ENCODE data around the gene SLC25A29. TPM values are rescaled to one million over a fixed set of nuclear protein-coding genes. Genes with fewer than 3 reads are reported as not detected.

Gene SLC25A29
- total RNA-seq, 1 experiment from 2014 or later, result 33.9 TPM

DNA sequence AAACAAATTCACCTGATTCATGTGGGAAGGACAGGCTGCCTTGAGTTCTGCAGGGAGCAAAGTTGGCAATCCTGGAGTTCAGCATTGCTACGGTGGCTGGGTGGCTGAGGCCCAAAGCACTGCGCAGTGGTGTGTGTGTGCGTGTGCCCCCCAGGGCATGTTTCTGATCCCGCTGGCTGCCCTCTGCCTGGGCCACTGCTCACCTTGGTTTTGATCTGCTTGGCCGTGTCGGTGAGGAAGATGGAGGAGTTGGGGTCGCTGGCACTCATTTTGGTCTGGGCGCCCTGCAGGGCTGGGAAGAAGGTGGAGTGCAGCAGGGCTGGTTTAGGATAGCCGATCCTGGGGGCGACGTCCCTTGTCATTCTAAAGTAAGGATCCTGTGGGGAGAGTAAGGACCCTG is 36.0 kb upstream of the SLC25A29 start:
- TF ChIP-seq, protein P1, sequence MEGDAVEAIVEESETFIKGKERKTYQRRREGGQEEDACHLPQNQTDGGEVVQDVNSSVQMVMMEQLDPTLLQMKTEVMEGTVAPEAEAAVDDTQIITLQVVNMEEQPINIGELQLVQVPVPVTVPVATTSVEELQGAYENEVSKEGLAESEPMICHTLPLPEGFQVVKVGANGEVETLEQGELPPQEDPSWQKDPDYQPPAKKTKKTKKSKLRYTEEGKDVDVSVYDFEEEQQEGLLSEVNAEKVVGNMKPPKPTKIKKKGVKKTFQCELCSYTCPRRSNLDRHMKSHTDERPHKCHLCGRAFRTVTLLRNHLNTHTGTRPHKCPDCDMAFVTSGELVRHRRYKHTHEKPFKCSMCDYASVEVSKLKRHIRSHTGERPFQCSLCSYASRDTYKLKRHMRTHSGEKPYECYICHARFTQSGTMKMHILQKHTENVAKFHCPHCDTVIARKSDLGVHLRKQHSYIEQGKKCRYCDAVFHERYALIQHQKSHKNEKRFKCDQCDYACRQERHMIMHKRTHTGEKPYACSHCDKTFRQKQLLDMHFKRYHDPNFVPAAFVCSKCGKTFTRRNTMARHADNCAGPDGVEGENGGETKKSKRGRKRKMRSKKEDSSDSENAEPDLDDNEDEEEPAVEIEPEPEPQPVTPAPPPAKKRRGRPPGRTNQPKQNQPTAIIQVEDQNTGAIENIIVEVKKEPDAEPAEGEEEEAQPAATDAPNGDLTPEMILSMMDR (IDR thresholded peaks at IDR 0.05; ENCODE audit: unreplicated experiment), result no peak
- Mint-ChIP-seq H3K4me1 (ENCODE audit: insufficient read depth, unreplicated experiment) (peaks cover 6% of the 10 kb centered on the region), H3K4me3 (ENCODE audit: unreplicated experiment) (no peak overlapping the region), H3K9me3 (ENCODE audit: unreplicated experiment) (no peaks in the 10 kb centered on the region), H3K36me3 (ENCODE audit: insufficient read depth, unreplicated experiment) (peaks cover 67% of the 10 kb centered on the region), H3K27me3 (ENCODE audit: insufficient read depth, unreplicated experiment) (no peaks in the 10 kb centered on the region), H3K27ac (ENCODE audit: low read depth, unreplicated experiment) (peak overlapping the region; percentile 94)
- ChIA-PET POLR2A (interaction anchor here (0.6 to 1.3 kb wide), 3 partner anchors 20 to 338 kb away, joined by 3 to 4 read pairs (median 3); partner anchors contain the start of gene SLC25A47), CTCF (no interaction called here)
- BruUV-seq (replicated peaks), result no TSS peak
- intact Hi-C loops (cut with micrococcal nuclease), result no loop called here
- DNase-seq (ENCODE audit: unreplicated experiment), result no peak

DNA sequence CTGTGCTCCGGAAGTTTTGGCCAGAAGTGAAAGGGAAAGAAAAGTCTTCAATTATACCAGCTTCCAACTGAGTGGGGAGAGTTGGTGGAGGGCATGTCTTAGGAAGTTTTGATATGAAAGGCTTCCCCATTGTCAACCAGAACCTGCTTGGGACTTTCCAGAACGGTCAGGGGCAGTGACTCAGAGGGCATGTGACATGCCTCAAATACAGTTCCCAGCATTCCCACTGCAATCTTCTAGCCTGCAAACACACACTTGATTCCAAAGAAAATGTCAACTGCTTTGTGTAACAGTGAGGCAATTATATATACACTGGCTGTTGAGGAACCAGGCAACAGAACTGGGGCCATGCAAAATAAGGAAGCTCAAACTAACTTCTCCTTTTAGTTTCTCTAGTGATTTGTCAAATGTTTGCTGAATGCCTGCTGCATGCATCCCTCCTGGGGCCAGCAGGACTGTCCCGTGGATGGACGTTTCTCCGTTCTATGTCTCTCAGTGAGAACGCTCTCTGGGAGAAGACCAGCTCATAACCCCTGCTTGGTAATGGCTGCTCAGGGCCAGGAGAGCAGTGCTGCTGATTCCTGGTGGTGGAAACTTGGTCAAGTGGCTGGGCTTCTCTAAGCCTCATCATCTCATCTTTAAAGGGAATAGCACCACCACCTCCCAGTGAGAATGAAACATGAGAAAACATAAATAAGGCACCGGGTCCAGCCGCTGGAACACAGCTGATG is 35.2 kb upstream of the SLC25A29 start:
- Mint-ChIP-seq H3K4me1 (ENCODE audit: insufficient read depth, unreplicated experiment) (peaks cover 6% of the 10 kb centered on the region), H3K4me3 (ENCODE audit: unreplicated experiment) (no peak overlapping the region), H3K27me3 (ENCODE audit: insufficient read depth, unreplicated experiment) (no peaks in the 10 kb centered on the region), H3K27ac (ENCODE audit: low read depth, unreplicated experiment) (peak overlapping the region; percentile 94), H3K9me3 (ENCODE audit: unreplicated experiment) (no peaks in the 10 kb centered on the region), H3K36me3 (ENCODE audit: insufficient read depth, unreplicated experiment) (peaks cover 67% of the 10 kb centered on the region)
- peak; percentile 59 for DNase-seq (ENCODE audit: unreplicated experiment)
- TF ChIP-seq, protein P1 (IDR thresholded peaks at IDR 0.05; ENCODE audit: unreplicated experiment), result no peak
- ChIA-PET CTCF (no interaction called here), POLR2A (interaction anchor here (0.6 to 2.0 kb wide), 5 partner anchors 11 to 337 kb away, joined by 3 to 4 read pairs (median 3); partner anchors contain the start of gene SLC25A47)
- BruUV-seq (replicated peaks), result no TSS peak
- intact Hi-C loops (cut with micrococcal nuclease), result no loop called here

DNA sequence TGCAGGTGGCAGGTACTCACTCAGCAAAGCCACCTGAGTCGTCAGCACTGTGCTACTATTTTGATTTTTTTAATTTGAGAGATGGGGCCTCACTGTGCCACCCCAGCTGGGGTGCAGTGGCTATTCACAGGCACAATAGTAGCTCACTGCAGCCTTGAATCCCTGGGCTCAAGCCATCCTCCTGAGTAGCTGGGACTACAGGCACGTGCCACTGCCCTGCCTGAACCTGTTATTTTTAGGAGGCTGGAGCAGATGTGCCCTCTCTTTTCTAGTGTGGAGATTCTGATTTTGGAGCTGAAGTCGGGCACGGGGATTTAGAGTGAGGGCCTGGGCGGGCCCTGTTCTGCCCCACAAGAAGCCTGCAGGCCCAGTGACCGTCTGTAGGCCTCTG is 34.2 kb upstream of the SLC25A29 start:
- Mint-ChIP-seq H3K4me3 (ENCODE audit: unreplicated experiment) (no peak overlapping the region), H3K9me3 (ENCODE audit: unreplicated experiment) (no peaks in the 10 kb centered on the region), H3K27ac (ENCODE audit: low read depth, unreplicated experiment) (peak overlapping the region; percentile 67), H3K27me3 (ENCODE audit: insufficient read depth, unreplicated experiment) (no peaks in the 10 kb centered on the region), H3K4me1 (ENCODE audit: insufficient read depth, unreplicated experiment) (peaks cover 6% of the 10 kb centered on the region), H3K36me3 (ENCODE audit: insufficient read depth, unreplicated experiment) (peaks cover 68% of the 10 kb centered on the region)
- ChIA-PET POLR2A (interaction anchor here (0.6 to 2.0 kb wide), 2 partner anchors 10 to 13 kb away, joined by 3 to 4 read pairs; no protein-coding TSS in a partner anchor), CTCF (interaction anchor here (0.7 to 1.0 kb wide), 2 partner anchors 26 to 805 kb away, joined by 3 read pairs; no protein-coding TSS in a partner anchor)
- BruUV-seq (replicated peaks), result no TSS peak
- TF ChIP-seq, protein P1 (IDR thresholded peaks at IDR 0.05; ENCODE audit: unreplicated experiment), result no peak
- DNase-seq (ENCODE audit: unreplicated experiment), result no peak
- intact Hi-C loops (cut with micrococcal nuclease), result no loop called here

DNA sequence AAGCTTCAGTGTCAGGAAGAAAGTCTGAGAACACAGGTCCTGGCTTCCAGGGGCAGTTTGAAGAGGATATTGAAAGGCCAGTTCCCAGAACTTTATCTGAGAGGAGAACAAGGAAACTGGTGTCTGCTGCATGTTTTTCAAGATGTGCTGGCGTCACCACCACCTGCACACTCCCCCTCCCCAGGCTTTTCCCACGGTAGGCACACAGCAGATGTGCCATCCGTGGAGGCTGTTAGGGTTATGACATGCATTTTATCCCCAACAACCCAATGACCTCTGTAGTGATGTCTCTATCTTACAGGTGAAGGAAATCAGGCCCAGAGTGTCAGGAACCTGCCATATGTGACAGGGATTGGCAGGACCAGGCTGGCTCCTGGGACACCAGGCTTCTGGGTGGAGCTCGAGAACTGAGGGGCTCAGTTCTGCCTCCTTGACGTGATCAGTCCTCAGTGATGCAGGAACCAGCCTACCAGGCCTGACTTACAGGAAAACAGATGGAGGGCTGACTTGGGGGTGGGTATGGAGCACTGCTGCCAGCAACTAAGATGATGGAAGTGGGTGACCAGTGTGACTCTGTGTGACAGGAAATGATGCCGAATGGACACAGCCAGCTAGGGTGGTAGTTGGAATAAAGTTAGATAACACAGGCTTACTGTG is 33.6 kb upstream of the SLC25A29 start:
- intact Hi-C loops (cut with micrococcal nuclease), result no loop called here
- H3K36me3 Mint-ChIP-seq (ENCODE audit: insufficient read depth, unreplicated experiment), result peaks cover 68% of the 10 kb centered on the region

More for the DNA sequence above, 33.6 kb upstream of the SLC25A29 start:
- H3K27me3 Mint-ChIP-seq (ENCODE audit: insufficient read depth, unreplicated experiment), result no peaks in the 10 kb centered on the region
- H3K9me3 Mint-ChIP-seq (ENCODE audit: unreplicated experiment), result no peaks in the 10 kb centered on the region
- ChIA-PET CTCF (interaction anchor here (0.7 to 1.0 kb wide), 2 partner anchors 26 to 804 kb away, joined by 3 read pairs; no protein-coding TSS in a partner anchor), POLR2A (interaction anchor here (0.6 to 2.0 kb wide), 2 partner anchors 9 to 13 kb away, joined by 3 to 4 read pairs; no protein-coding TSS in a partner anchor)
- DNase-seq (ENCODE audit: unreplicated experiment), result no peak
- H3K4me3 Mint-ChIP-seq (ENCODE audit: unreplicated experiment), result no peak overlapping the region
- no TSS peak for BruUV-seq (replicated peaks)
- peak overlapping the region; percentile 67 for H3K27ac Mint-ChIP-seq (ENCODE audit: low read depth, unreplicated experiment)
- TF ChIP-seq, protein P1 (IDR thresholded peaks at IDR 0.05; ENCODE audit: unreplicated experiment), result no peak
- H3K4me1 Mint-ChIP-seq (ENCODE audit: insufficient read depth, unreplicated experiment), result peaks cover 6% of the 10 kb centered on the region
